A673 (cell line): ENCODE data around the gene CCDC78. TPM values are rescaled to one million over a fixed set of nuclear protein-coding genes. Genes with fewer than 3 reads are reported as not detected.

Source experiments
- BruUV-seq: library from RNA; stranded (reverse); fragments of 400-500 nt; replicated peaks from 2 replicates; lab custom pipeline; 2021; lab: Mats Ljungman, UMichigan
- CTCF ChIA-PET: fragments of 300-600 bp; sonication (Branson Sonifier 250); formaldehyde crosslinking; loops from one replicate; lab custom pipeline; 2022; ENCODE audit warnings: antibody characterized with exemption; lab: Charles Lee
- POLR2A ChIA-PET: fragments of 300-600 bp; sonication (Branson Sonifier 250); formaldehyde crosslinking; loops from one replicate; lab custom pipeline; 2022; ENCODE audit warnings: antibody characterized with exemption; ENCODE audit not compliant: low non-redundant PET; lab: Charles Lee
- DNase-seq: peaks from one replicate; pipeline ENCODE4 v3.0.0-alpha.2; 2015; ENCODE audit warnings: low spot score
- H3K27ac ChIP-seq: fragments of 200-600 bp; sonication (generic); 2 replicates; pipeline ENCODE4 v1.5.1; 2016; ENCODE audit warnings: mixed run types, low read depth, mild to moderate bottlenecking, mixed read lengths, antibody characterized with exemption, low read length; ENCODE audit not compliant: poor library complexity, severe bottlenecking
- H3K27me3 ChIP-seq: fragments of 200-600 bp; sonication (generic); replicated peaks from 2 replicates; pipeline ENCODE4 v1.6.1; 2017; ENCODE audit warnings: mixed run types, low read depth, mild to moderate bottlenecking, mixed read lengths, antibody characterized with exemption, low read length; ENCODE audit not compliant: insufficient read depth, poor library complexity
- H3K36me3 ChIP-seq: fragments of 200-600 bp; sonication (generic); 2 replicates; pipeline ENCODE4 v1.6.1; 2016; ENCODE audit warnings: mixed run types, mild to moderate bottlenecking, mixed read lengths, antibody characterized with exemption, low read length; ENCODE audit not compliant: insufficient read depth, poor library complexity, severe bottlenecking
- H3K4me1 ChIP-seq: fragments of 200-600 bp; sonication (generic); 2 replicates; pipeline ENCODE4 v1.6.1; 2017; ENCODE audit warnings: mixed run types, mild to moderate bottlenecking, mixed read lengths, antibody characterized with exemption, low read length; ENCODE audit not compliant: insufficient read depth, poor library complexity, severe bottlenecking
- H3K4me3 ChIP-seq: fragments of 200-600 bp; sonication (generic); 2 replicates; pipeline ENCODE4 v1.5.1; 2016; ENCODE audit warnings: low read depth, mixed run types, mild to moderate bottlenecking, mixed read lengths, low read length; ENCODE audit not compliant: poor library complexity, severe bottlenecking
- H3K9me3 ChIP-seq: fragments of 200-600 bp; sonication (generic); 2 replicates; pipeline ENCODE4 v1.6.1; 2016; ENCODE audit warnings: mixed run types, low read depth, mild to moderate bottlenecking, mixed read lengths, antibody characterized with exemption, low read length; ENCODE audit not compliant: poor library complexity, severe bottlenecking
- CTCF ChIP-seq: fragments of 300-800, 200-600 bp; sonication (generic); conservative IDR thresholded peaks from 2 replicates; pipeline ENCODE4 v1.5.1; 2017; ENCODE audit warnings: low read depth, mild to moderate bottlenecking, antibody characterized with exemption, low read length, moderate library complexity, mixed read lengths
- EZH2 ChIP-seq: fragments of 200-600 bp; sonication (generic); IDR thresholded peaks from 2 replicates; pipeline ENCODE4 v1.6.1; 2017; ENCODE audit warnings: borderline replicate concordance, low read depth, mild to moderate bottlenecking, mixed read lengths, antibody characterized with exemption, low read length; ENCODE audit not compliant: poor library complexity, severe bottlenecking
- intact Hi-C: fragments of 100-400 bp; cut with micrococcal nuclease; formaldehyde crosslinking; loops from one replicate; pipeline ENCODE4 v1.10.0; 2022; ENCODE audit not compliant: unreplicated experiment
- total RNA-seq: library from RNA; stranded (reverse); gene quantifications from 2 replicates; pipeline ENCODE4 v1.2.3, GENCODE V29; 2021

CCDC78 gene
- total RNA-seq, 1 experiment from 2014 or later: 0.28 TPM

- no peak for DNase-seq
- Histone ChIP-seq H3K9me3 (no peaks in the 10 kb centered on the region), H3K27ac (no peak overlapping the region), H3K27me3 (peaks cover 31% of the 10 kb centered on the region), H3K4me3 (no peak overlapping the region), H3K4me1 (peaks cover 8% of the 10 kb centered on the region), H3K36me3 (no peaks in the 10 kb centered on the region)
- CTCF ChIA-PET: interaction anchor here (0.6 kb wide), 2 partner anchors 10 to 28 kb away, joined by 3 read pairs; no protein-coding TSS in a partner anchor
- intact Hi-C loops: loop anchor here (10.0 kb wide), 1 partner anchor 337 kb away; no protein-coding TSS in a partner anchor
- no peak for TF ChIP-seq EZH2
- POLR2A ChIA-PET: no interaction called here
- BruUV-seq: no TSS peak
Measured at GRCh38 chr16:717450-718245, 8.6 kb downstream of the CCDC78 start.

GRCh38 chr16:716768-717325 is 9.4 kb downstream of the CCDC78 start:
- no peak for DNase-seq
- no TSS peak for BruUV-seq
- H3K27ac ChIP-seq: no peak overlapping the region
- H3K27me3 ChIP-seq: peaks cover 31% of the 10 kb centered on the region
- intact Hi-C loops: loop anchor here (10.0 kb wide), 1 partner anchor 338 kb away; no protein-coding TSS in a partner anchor
- no peaks in the 10 kb centered on the region for H3K9me3 ChIP-seq
- ChIA-PET CTCF (interaction anchor here (0.6 kb wide), 1 partner anchor 29 kb away, joined by 3 read pairs; no protein-coding TSS in a partner anchor), POLR2A (no interaction called here)
- H3K4me3 ChIP-seq: no peak overlapping the region
- peaks cover 8% of the 10 kb centered on the region for H3K4me1 ChIP-seq
- no peak for TF ChIP-seq CTCF
- no peak for TF ChIP-seq EZH2
- no peaks in the 10 kb centered on the region for H3K36me3 ChIP-seq

- no peak overlapping the region for H3K27ac ChIP-seq
- intact Hi-C loops: loop anchor here (10.0 kb wide), 1 partner anchor 339 kb away; no protein-coding TSS in a partner anchor
- no peaks in the 10 kb centered on the region for H3K9me3 ChIP-seq
- H3K36me3 ChIP-seq: no peaks in the 10 kb centered on the region
- DNase-seq: no peak
- peaks cover 8% of the 10 kb centered on the region for H3K4me1 ChIP-seq
- POLR2A ChIA-PET: no interaction called here
- peaks cover 31% of the 10 kb centered on the region for H3K27me3 ChIP-seq
- no TSS peak for BruUV-seq
- CTCF ChIA-PET: interaction anchor here (1.0 kb wide), 1 partner anchor 12 kb away, joined by 5 read pairs; no protein-coding TSS in a partner anchor
- H3K4me3 ChIP-seq: no peak overlapping the region
- TF ChIP-seq EZH2: no peak
- no peak for TF ChIP-seq CTCF
Measured at GRCh38 chr16:716200-716568, 10.1 kb downstream of the CCDC78 start.
